ENCODE measurements around the gene THAP7. TPM values are rescaled to one million over a fixed set of nuclear protein-coding genes. Genes with fewer than 3 reads are reported as not detected.

Gene THAP7
- total RNA-seq, 4 donors from 2014 or later: 33.9 to 57.0 (median 37.4) TPM

DNA sequence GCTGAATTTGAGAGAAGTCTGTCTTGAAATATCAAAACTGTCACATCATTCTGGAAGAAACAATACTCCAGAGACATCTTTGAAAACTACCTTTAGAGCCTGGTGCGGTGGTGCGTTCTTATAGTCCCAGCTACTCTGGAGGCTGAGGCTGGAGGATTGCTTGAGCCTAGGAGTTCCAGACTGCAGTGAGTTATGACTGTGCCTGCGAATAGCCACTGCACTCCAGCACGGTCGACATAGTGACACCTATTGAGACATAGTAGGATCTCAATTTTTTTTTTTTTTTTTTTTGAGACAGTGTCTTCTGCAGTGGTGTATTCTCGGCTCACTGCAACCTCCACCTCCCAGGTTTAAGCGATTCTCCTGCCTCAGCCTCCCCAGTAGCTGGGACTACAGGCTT lies 46.4 kb downstream of the THAP7 start:
- Histone ChIP-seq H3K9me3 (no peaks in the 10 kb centered on the region), H3K27me3 (no peaks in the 10 kb centered on the region), H3K27ac (no peak overlapping the region), H3K36me3 (peaks cover 26% of the 10 kb centered on the region), H3K4me1 (peaks cover 52% of the 10 kb centered on the region), H3K4me3 (no peak overlapping the region)
- no peak for DNase-seq (ENCODE audit: low spot score in 2 of 2)
- TF ChIP-seq POLR2A (IDR thresholded peaks at IDR 0.05) (no peak), EP300 (IDR thresholded peaks at IDR 0.05) (no peak), POLR2AphosphoS5 (IDR thresholded peaks at IDR 0.05) (no peak)
- TF ChIP-seq, protein P1, sequence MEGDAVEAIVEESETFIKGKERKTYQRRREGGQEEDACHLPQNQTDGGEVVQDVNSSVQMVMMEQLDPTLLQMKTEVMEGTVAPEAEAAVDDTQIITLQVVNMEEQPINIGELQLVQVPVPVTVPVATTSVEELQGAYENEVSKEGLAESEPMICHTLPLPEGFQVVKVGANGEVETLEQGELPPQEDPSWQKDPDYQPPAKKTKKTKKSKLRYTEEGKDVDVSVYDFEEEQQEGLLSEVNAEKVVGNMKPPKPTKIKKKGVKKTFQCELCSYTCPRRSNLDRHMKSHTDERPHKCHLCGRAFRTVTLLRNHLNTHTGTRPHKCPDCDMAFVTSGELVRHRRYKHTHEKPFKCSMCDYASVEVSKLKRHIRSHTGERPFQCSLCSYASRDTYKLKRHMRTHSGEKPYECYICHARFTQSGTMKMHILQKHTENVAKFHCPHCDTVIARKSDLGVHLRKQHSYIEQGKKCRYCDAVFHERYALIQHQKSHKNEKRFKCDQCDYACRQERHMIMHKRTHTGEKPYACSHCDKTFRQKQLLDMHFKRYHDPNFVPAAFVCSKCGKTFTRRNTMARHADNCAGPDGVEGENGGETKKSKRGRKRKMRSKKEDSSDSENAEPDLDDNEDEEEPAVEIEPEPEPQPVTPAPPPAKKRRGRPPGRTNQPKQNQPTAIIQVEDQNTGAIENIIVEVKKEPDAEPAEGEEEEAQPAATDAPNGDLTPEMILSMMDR (IDR thresholded peaks at IDR 0.05): no peak
- 83% methylated on average over 7 of the region's 7 CpGs for WGBS

DNA sequence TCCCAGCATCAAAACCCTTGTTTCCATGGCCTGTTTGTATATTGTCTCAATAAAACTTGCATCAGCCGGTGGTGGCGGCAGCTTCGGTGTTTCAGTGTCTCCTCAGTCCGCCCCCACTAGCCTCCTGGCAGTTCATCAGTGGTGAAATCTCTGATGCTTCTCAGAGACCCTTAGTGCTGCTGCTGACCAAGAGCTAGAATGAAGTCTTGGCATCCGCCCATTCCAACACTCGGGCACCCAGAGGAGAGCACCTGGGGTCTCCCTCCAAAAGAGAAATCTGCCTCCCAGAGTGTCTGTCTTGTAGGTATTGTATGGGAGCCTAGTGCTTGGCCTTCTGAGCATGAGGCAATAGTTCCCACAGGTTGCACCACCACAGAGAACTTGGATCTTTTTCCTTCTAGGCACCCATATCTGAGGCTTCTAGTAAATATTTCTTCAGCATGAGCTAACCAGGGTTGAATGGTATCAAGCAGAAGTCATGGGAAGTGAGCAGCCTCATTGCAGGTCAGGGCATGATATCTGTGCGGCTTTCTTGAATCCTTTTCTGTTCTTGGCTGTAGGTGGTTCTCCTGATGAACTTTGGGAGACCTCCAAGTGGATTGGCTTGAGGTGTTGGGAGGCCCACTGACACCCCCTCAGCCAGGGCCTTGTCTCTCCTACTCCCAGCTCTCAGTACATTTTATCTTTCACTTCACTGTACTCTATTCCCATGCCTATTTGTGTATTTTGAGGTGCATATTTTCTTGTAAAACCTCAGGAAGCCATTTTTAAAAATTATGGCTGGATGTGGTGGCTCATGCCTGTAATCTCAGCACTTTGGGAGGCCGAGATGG lies 48.0 kb downstream of the THAP7 start:
- peaks cover 37% of the 10 kb centered on the region for H3K36me3 ChIP-seq
- 79% methylated on average over 8 of the region's 8 CpGs for WGBS
- H3K27me3 ChIP-seq: no peaks in the 10 kb centered on the region
- H3K9me3 ChIP-seq: no peaks in the 10 kb centered on the region
- H3K4me3 ChIP-seq: no peak overlapping the region
- peak overlapping the region; percentile 48 for H3K27ac ChIP-seq
- peaks cover 55% of the 10 kb centered on the region for H3K4me1 ChIP-seq
- DNase-seq (ENCODE audit: low spot score in 2 of 2): no peak
- TF ChIP-seq POLR2AphosphoS5 (IDR thresholded peaks at IDR 0.05): no peak
- TF ChIP-seq, protein P1 (IDR thresholded peaks at IDR 0.05): no peak
- TF ChIP-seq POLR2A (IDR thresholded peaks at IDR 0.05): no peak
- no peak for TF ChIP-seq EP300 (IDR thresholded peaks at IDR 0.05)

- Histone ChIP-seq H3K36me3 (peaks cover 37% of the 10 kb centered on the region), H3K4me1 (peaks cover 53% of the 10 kb centered on the region)
- no peak for TF ChIP-seq EP300 (IDR thresholded peaks at IDR 0.05)
- TF ChIP-seq POLR2A (IDR thresholded peaks at IDR 0.05): no peak
- TF ChIP-seq, protein P1 (IDR thresholded peaks at IDR 0.05): no peak
- no peak for TF ChIP-seq POLR2AphosphoS5 (IDR thresholded peaks at IDR 0.05)
Observed at GRCh38 chr22:20953342-20953608, 48.6 kb downstream of the THAP7 start.

GRCh38 chr22:20952544-20953341 lies 49.2 kb downstream of the THAP7 start:
- 87% methylated on average over 13 of the region's 13 CpGs for WGBS
- Histone ChIP-seq H3K4me3 (no peak overlapping the region), H3K27ac (no peak overlapping the region), H3K36me3 (peaks cover 37% of the 10 kb centered on the region), H3K9me3 (no peaks in the 10 kb centered on the region), H3K4me1 (peaks cover 47% of the 10 kb centered on the region), H3K27me3 (no peaks in the 10 kb centered on the region)
- TF ChIP-seq POLR2AphosphoS5 (IDR thresholded peaks at IDR 0.05): no peak
- TF ChIP-seq POLR2A (IDR thresholded peaks at IDR 0.05): no peak
- TF ChIP-seq, protein P1 (IDR thresholded peaks at IDR 0.05): no peak
- TF ChIP-seq EP300 (IDR thresholded peaks at IDR 0.05): no peak
- no peak for DNase-seq (ENCODE audit: low spot score in 2 of 2)

More at GRCh38 chr22:20953342-20953608, 48.6 kb downstream of the THAP7 start:
- no peak for DNase-seq (ENCODE audit: low spot score in 2 of 2)
- Histone ChIP-seq H3K27me3 (no peaks in the 10 kb centered on the region), H3K27ac (peak overlapping the region; percentile 48), H3K9me3 (no peaks in the 10 kb centered on the region), H3K4me3 (no peak overlapping the region)
- WGBS: 72% methylated on average over 3 of the region's 3 CpGs

DNA sequence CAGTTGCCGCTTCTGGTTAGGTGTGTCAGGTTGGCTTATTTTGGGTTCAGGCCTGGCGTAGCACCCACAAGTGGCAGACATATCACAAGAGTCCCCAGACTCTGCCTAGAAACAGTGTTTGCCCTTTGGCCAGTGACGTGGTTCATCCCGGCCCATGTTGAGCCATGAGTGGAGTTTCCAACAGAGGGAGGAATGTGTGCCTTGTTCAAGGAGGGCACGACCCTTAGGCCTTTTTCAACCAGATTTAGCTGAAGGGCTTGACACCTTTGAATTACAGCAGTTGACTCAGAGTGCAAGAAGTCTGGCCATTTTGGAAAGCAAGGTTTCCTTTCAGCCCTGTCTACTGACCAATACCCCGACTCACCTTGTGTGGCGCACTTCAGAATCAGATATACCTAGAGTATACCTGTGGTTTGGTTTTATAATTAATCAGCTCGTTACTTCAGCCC lies 50.0 kb downstream of the THAP7 start:
- H3K4me1 ChIP-seq: peaks cover 40% of the 10 kb centered on the region
- whole genome bisulfite sequencing: 86% methylated on average over 6 of the region's 8 CpGs
- TF ChIP-seq EP300 (IDR thresholded peaks at IDR 0.05) (no peak), POLR2A (IDR thresholded peaks at IDR 0.05) (no peak), POLR2AphosphoS5 (IDR thresholded peaks at IDR 0.05) (no peak)
- TF ChIP-seq, protein P1 (IDR thresholded peaks at IDR 0.05): no peak
- H3K27me3 ChIP-seq: no peaks in the 10 kb centered on the region
- H3K4me3 ChIP-seq: no peak overlapping the region
- H3K36me3 ChIP-seq: peaks cover 37% of the 10 kb centered on the region
- H3K27ac ChIP-seq: no peak overlapping the region
- H3K9me3 ChIP-seq: no peaks in the 10 kb centered on the region
- no peak for DNase-seq (ENCODE audit: low spot score in 2 of 2)

All from suprapubic skin (tissue), 4 donors.